Stimulated activated CD8-positive, alpha-beta memory T cell treated with anti-CD3 and anti-CD28 coated beads, Interleukin-7, amount 100 ng/mL, for 24 hours (primary cell): Measurements from ENCODE around the gene RUNX1.
"Not testable (repeated sequence)": the region's sequence is repeated elsewhere in the genome, so short reads cannot be mapped to it uniquely, and the experiment has no call there.

Experiments
- DNase-seq: peaks from one replicate; pipeline ENCODE4 v3.0.0-alpha.2; 2020; ENCODE audit warnings: low read depth

Gene RUNX1

GRCh38 chr21:34806423-34806822, 242.7 kb downstream of the RUNX1 start:
- DNase-seq: no peak

- no peak for DNase-seq
Measured at GRCh38 chr21:34805157-34805556, 243.9 kb downstream of the RUNX1 start.

DNA sequence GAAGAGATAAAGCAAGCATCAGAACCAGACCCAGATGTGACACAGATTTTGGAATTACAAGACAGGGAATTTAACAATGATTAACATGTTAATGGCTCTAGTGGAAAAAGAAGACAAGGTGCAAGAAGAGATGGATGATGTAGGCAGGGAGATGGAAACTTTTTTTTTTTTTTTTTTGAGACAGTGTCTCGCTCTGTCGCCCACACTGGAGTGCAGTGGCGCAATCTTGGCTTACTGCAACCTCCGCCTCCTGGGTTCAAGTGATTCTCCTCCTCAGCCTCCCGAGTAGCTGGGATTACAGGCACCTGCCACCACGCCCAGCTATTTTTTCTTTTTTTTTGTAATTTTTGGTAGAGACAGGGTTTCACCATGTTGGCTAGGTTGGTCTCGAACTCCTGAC, 244.5 kb downstream of the RUNX1 start:
- DNase-seq: not testable (repeated sequence)

GRCh38 chr21:34803782-34804370, 245.2 kb downstream of the RUNX1 start:
- DNase-seq: no peak

GRCh38 chr21:34802180-34802899, 246.8 kb downstream of the RUNX1 start:
- no peak for DNase-seq

- no peak for DNase-seq
Measured at GRCh38 chr21:34801519-34802132, 247.5 kb downstream of the RUNX1 start.

- DNase-seq: no peak
Measured at GRCh38 chr21:34800797-34801518, 248.1 kb downstream of the RUNX1 start.

DNA sequence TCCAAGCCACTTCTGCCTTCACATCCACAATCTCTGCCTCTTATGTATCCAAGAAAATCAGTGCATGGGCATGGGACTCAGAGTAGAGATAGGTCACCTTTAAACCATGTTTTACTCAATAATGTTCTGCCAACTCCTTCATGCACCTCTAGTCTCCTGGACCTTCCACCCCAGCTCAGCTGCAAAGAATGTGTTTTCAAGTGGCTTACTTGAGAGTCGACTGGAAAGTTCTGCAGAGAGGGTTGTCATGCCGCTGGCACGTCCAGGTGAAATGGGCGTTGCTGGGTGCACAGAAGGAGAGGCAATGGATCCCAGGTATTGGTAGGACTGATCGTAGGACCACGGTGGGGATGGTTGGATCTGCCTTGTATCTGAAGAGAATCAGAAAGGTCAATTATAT, 250.0 kb downstream of the RUNX1 start:
- no peak for DNase-seq

DNA sequence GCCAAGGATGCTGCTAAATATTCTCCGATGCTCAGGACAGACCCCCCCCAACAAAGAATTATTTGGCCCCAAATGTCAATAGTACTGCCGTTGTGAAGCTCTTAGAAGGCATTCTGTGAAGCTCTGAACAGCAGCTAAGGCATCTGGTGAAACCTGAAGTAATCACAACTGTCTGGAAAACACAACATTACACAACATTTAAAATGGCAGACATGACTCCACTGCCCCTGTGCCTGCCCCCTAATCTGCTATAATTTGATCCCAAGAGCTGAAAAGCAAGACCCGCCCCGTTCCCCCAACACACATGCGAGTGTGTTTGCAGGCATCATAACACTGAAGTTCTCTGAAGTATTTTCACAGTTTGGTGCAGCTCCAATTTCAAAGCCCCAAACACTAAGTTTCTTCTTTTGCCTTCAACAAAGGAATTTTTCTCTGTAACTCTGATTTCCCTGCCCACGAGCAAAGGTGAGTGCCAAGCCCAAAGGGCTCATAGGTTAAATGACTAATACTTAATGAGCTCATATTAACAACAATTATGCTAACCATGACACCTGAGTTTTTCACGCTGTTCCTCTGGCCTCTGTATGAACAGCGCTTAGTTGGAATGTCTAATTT, 251.1 kb downstream of the RUNX1 start:
- DNase-seq: no peak

GRCh38 chr21:34797201-34797525, 251.9 kb downstream of the RUNX1 start:
- DNase-seq: no peak

DNA sequence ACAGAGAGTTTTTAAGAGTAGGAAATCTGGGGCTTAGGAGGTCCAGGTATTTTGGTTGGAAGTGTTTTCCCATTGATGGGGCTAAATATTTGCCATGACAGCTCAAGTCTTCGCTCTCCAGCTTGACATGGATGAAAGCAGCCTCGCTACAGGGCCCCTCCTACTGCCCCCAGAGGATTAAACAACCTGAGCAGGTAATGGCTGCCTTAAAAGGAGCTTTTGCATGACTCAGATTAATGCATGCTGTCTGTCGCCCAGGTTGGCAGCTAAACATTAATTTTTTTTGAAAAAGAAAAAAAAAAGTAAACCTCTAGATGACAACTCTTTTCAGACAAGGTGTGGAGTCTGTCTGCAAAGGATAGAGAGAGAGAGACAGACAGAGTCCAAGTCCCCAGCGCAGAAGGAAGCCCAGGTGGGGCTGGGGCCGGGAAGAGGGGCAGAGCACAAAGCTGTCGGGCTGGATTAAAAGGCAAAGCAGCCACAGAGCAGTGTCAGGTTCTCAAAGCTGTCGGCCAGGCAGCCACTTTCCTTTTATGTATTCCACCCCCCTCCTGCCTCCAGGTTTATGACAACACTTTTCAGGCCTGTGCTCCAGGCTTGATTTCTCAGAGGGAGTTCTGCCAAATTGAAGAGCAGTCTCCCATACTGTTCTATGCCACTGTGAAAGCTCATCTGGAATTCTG, 252.4 kb downstream of the RUNX1 start:
- DNase-seq: no peak

DNA sequence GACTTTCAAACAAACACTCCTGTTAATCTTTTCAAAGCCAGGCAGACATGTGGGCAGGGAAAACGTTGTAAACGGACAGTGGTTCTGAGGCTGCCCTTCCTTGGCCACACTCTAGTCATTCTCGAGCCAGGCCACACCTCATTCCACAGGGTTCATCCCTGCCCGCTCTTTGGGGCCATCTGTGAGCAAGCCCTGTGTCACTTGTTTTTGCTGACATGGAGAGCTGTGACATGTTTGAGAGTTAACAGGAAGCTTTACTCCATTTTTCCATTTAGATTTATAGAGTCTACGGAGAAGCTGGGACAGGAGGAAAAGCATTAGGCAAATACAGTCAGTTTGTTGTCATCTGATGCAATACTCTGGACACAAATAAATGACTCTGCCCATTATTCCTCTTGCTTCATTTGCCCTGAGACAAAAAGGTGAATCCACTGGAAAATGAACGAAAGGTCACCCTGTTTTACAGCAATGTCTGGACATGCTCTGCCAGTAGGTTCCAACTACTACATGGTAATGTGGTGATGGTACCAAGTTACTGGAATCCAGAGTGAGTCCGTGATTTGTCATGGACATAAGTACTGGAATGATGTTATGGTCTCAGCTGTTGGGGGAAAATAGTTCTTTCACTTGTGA, 253.4 kb downstream of the RUNX1 start:
- no peak for DNase-seq

GRCh38 chr21:34795175-34795547, 253.9 kb downstream of the RUNX1 start:
- no peak for DNase-seq

DNA sequence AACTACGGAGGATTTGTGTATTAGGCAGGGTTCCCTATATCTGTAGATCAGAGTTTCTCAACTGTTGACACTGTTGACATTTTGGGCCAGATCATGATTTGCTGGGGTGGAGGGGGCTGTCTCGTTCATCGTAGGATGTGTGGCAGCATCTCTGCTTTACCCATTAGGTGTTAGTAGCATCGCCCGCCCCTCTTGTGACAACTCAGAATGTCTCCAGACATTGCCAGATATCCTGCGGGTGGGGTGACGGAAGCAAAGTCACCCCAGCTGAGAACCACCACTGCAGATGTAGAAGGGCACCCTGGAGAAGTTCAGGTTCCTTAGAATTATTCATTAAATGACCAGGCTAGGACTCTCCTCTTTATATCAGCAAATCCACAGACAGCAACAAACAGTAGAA, 254.4 kb downstream of the RUNX1 start:
- no peak for DNase-seq

- no peak for DNase-seq
Measured at GRCh38 chr21:34793471-34793870, 255.6 kb downstream of the RUNX1 start.

- no peak for DNase-seq
Measured at GRCh38 chr21:34792504-34793089, 256.5 kb downstream of the RUNX1 start.

GRCh38 chr21:34791776-34792503, 257.2 kb downstream of the RUNX1 start:
- DNase-seq: no peak

GRCh38 chr21:34790834-34791233, 258.3 kb downstream of the RUNX1 start:
- no peak for DNase-seq

GRCh38 chr21:34790341-34790740, 258.8 kb downstream of the RUNX1 start:
- DNase-seq: no peak

GRCh38 chr21:34788879-34789278, 260.2 kb downstream of the RUNX1 start:
- DNase-seq: no peak

DNA sequence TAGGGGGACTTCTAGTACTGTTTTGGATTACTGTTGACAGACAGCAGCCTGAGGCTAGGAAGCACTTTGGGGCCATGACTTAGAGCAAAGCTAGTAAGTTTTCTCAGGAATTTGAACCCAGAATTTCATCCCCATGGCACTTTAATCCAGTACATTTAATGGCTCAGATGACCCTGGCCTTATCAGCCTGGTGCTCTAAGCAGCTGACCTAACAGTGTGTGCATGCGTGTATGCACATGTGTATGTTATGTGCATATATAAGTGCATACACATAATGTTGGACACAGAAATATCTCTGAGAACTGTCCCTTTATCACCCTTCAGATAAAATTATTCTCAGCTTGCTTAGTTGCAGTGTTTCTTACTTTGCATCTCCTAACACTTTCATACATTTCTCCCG, 265.3 kb downstream of the RUNX1 start:
- no peak for DNase-seq
